Stimulated activated CD4-positive, alpha-beta T cell treated with anti-CD3 and anti-CD28 coated beads, Interleukin-1b, Interleukin-23, amount 100 ng/mL, for 48 hours (primary cell): Measurements from ENCODE around the gene CPVL.

ENCODE experiments used
- DNase-seq: peaks from one replicate; pipeline ENCODE4 v3.0.0-alpha.2; 2020

CPVL gene

DNA sequence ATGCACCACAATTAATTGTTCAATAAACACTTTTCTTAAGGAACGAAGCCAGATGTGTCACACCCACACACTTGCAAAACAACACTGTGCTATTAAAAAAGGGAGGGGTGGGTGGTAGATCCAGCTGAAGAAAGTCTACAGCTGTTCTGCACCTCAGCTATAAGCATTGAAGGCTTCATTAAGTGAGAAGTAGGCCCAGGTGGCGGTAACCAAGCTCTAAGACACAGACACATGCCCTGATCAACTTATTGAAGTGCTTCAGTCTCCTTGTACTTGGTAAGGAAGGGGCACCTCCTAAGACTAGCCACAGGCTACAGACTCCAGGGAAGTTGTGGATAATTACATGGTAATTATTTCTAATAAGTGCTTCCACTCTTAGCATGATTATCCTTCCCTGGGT lies 4.5 kb upstream of the CPVL start:
- no peak for DNase-seq

DNA sequence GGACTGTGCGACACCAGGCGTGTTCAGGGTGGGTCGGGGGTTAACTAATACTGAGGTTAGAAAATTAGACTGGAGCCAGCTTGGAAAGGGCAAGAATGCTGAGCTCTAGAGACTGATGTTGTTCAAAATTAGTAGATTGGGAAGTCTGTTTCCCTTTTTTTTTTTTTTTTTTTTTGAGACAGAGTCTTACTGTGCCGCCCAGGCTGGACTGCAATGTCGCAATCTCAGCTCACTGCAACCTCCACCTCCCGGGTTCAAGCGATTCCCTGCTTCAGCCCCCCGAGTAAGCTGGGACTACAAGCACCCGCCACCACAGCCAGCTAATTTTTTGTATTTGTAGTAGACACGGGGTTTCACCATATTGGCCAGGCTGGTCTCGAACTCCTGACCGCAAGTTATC lies 2.7 kb upstream of the CPVL start:
- no peak for DNase-seq

DNA sequence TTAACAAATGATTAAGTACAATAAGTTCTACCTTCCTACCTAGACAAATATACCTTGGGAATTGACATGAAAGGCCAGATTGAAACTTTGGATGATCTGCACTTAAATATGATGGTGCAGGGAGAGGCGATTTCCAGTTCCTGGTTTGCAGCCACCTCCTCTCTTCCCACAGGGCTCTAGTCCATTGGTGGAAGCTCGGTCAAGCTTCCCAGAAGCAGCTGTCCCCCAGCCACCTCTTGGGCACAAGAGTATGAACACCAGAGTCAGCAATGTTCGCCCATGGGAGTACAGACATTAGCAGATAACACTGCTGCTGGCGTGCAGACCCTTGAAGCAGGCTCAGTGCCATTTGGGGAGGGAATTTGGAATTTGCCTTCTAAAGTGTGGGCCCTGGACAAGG lies 1.5 kb upstream of the CPVL start:
- no peak for DNase-seq

DNA sequence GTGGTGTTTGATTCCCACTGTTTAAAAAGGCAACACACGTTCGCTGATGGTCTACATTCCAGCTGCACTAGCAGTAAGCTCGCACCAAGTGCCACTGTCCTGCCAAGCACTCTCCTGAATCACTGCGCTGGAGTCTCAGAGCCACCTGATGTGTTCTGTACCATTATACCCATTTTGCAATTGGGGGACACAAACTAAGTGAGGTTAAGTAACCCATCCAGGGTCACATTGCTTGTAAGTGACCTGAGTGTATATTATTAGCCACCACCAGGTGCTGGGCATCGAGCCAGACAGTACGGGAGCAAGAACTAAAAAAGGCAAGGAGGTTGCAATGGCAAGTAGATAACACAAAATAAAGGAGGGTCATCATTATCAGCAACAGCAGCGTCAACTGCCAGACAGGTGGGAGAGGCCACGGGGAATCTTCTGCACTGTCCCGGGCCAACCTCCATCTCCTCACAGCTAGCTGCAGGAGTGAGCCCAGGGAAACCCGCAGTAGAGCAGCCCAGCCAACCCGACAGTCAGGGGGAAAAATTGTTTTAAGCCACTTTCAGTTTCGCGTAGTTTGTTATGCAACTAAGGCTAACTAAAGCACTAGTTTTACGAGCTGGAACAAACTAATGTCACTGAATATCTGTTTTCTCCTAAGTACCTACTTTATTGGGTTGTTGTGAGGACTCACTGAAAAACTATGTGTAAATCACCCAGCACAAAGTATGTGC lies 712 bp upstream of the CPVL start:
- DNase-seq, result no peak

DNA sequence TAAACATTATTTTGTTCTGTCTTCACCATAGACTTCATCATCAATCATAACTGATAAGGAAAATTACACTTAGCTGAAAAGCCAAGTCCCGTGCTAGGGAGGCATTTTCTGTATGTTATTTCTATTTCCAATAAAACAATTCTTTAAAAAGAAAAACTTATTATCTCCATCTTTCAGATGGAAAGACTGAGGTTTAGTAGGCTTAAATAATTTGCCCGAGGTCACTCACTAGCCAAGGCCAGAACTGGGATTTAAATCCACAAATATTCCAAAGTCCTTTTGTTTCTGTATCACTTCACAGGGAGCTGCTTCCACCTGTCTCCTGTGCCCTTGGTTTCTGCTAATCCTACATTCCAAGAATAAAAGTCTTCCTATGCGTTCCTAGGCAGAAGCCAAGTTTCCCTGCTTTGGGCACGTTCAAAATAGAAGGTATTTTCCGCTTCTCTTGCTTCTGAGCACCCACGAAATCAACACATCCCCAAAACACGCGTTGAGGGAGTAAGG lies 732 bp downstream of the CPVL start:
- no peak for DNase-seq

DNA sequence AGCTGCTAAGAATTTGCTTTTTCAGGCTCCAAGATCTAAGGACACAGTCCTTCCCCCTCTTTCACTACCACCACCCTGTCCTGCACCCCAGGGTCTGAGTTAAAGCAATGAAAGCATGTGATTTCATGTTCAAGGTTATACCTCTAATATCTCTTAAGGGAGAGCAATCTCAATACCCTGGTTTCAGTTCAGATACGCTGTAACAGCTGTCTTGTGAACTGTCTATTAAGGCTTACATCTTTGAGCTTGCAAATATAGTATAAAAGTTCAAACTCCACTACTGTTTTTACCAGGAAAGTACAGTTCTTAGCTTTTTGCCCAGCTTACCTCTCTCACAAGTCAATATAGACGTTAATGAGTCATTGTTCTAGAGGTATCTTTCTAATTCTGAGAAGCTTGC lies 2.6 kb downstream of the CPVL start:
- DNase-seq, result no peak

- no peak for DNase-seq
Measured at GRCh38 chr7:29142021-29142727, 4.2 kb downstream of the CPVL start.

DNA sequence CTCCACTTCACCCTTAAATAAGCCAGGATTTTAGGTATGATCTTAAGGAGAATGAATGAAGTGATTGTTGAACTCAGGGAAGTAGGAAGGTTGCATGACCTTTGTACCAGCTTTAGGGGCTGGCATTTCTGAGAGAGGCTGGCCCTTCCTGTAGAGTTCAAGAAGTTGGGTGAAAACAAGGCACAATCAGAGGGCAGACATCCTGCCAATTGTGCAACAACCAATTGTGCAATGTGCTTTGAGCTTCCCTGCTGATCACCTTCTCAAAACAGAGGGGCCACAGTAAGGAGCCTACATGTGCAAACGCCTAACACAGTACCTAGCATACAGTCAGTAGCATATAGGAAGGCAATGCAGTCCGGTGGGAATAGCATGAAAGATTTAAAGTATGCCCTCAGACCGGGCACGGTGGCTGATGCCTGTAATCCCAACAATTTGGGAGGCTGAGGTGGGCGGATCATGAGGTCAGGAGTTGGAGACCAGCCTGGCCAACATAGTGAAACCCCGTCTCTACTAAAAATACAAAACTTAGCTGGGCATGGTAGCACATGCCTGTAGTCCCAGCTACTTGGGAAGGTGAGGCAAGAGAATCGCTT lies 5.4 kb downstream of the CPVL start:
- no peak for DNase-seq

GRCh38 chr7:29139796-29140195 lies 6.5 kb downstream of the CPVL start:
- no peak for DNase-seq

DNA sequence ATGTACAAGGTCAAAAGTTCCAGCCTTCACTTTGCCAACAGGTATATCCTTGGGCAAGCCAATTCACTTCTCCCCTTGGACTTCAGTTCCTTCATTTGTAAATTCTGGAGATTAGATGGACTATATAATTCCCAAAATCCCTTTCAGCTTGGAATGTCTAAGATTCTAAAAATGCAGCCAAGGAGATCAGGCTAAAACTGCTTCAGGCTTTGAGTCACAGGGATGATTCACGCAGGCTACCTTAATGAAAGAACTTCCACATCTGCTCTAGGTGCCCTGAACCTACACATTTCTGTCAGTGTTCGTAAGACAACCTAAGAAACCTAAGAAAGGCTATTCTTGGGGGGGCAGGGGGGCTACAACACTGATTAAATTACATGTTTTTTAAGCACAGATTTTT lies 7.1 kb downstream of the CPVL start:
- no peak for DNase-seq

DNA sequence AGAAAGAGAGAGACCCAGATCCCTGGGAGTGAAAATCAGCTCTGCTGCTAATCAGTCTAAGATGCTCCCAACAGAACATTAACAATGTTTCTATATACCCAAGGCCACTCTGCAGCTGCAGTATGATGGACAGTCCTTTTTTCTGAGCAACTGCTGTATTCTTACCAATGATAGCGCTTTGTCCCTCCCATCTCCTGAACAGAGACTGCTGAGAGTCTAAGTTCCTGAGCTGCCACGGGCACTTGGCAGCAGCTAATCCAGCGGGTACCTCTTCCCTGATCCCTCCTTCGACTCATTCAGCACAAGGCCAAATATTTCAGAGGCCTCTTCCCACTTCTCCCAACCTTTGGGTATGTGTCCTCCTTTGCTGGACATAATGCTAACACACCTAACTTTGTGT lies 7.7 kb downstream of the CPVL start:
- DNase-seq, result no peak

GRCh38 chr7:29135846-29136245 lies 10.5 kb downstream of the CPVL start:
- no peak for DNase-seq

DNA sequence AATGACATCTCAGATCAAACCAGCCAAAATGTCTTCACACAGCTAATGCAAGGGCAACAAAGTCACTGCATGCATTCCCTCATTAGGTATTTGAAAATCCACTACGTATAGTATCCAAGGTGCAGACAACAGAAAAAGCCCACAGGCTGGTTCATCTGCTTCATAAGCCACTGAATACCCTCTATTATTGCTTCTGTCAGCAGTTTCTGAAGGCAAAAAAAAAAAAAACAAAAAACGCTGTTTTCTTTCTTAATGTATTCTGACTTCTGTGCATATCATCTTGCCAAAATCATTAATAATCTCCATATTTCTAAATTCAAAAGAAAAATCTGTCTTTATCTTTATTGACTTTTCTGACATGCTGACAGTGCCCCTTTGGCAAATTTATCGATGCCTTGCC lies 13.4 kb downstream of the CPVL start:
- DNase-seq, result no peak

DNA sequence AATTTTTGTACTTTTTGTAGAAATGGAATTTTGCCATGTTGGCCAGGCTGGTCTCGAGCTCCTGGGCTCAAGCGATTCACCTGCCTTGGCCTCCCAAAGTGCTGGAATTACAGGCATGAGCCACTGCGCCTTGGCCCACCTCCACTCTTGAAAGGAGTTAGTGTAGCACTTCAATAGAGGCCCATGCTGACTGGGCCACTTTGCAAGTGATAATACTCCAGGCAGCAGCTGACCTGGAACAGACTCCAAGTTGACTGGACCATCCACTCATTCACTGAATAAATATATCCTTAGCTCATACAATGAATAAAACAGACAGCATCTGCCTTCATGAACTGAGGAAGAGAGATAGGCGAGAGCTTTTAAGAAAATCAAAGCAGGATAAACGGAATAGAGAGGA lies 14.7 kb downstream of the CPVL start:
- DNase-seq, result no peak

- DNase-seq, result no peak
Measured at GRCh38 chr7:29130096-29130495, 16.2 kb downstream of the CPVL start.

GRCh38 chr7:29127527-29127926 lies 18.8 kb downstream of the CPVL start:
- DNase-seq, result no peak

DNA sequence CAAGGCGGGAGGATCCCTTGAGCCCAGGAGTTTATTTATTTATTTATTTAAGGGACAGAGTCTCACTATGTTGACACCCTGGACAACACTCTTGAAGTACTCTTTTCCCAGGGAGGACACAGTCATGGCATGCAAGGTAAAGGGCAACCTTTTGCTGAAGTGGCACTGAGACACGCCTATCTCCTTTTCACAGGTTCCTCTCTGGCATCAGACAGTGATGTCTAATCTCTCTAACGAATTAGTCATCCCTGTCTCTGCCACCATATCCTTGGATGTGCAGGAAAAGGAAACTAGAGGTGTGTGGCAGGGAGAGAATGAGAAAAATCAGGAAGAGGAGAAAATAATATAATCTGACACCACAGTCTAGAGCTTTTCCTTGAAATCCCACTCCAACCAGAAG lies 19.5 kb downstream of the CPVL start:
- no peak for DNase-seq

GRCh38 chr7:29123626-29124190 lies 22.6 kb downstream of the CPVL start:
- no peak for DNase-seq

- DNase-seq, result no peak
Measured at GRCh38 chr7:29122759-29123158, 23.6 kb downstream of the CPVL start.

DNA sequence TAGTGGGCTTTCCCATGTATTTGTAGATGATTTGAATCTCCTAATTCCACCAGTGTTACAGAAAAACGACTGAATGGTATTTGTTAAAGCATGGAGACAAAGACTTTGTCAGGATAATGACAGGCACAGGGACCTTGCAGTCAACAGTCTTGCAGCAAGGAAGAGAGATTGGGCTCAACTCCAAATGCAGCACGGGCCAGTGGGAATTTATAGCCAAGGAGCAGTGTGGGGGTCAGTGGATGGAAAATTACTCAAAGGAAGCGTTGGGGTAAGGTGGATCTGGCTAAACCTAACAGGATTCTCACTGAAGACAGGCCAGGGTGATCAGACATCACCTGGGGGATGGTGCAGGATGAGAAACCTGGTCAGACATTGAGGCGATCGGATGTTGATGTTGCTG lies 24.3 kb downstream of the CPVL start:
- no peak for DNase-seq

GRCh38 chr7:29120955-29121354 lies 25.4 kb downstream of the CPVL start:
- no peak for DNase-seq

GRCh38 chr7:29119538-29119937 lies 26.8 kb downstream of the CPVL start:
- DNase-seq, result no peak

DNA sequence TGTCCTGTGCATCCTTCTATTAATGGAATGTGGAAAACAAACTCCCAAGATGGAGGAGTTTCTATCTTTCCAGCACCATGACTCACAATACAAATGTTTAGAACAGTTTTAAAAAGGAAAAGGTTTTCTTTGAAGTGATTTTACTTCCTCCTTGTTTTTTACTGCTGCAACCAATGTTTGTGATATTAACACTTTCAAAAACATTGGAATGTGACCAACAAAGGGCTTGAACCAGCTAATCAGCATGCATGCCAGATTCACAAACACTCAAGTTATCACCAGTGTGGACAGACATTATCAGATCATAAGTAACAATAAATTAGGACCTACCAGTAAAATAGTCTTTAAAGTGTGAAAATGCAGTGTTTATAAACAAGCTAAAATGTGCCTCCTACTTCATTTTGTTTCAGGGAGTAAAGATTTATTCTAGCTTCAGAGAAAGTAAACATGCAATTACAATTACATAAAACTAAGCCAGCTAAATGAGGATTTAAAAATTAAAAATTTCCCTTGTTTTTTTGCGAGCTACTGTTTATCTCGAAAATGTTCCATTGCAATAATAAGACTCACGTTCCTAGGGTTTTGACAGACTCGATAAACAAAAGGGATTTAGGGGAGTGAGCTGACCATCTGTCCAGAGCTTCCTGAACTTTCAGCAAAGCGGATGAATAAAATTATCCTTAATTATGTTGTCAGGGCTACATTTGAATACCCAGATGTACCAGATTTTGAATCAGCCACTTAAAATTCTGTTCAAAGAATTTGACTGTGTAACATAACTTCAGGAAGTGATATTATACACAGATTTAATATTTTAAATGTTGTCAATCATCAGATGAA lies 29.8 kb downstream of the CPVL start:
- no peak for DNase-seq
